Neural progenitor cell (in vitro differentiated cells): ENCODE data around the gene HDAC7. TPM values are rescaled to one million over a fixed set of nuclear protein-coding genes. Genes with fewer than 3 reads are reported as not detected.

ENCODE experiments used
- DNase-seq: peaks from one replicate; pipeline ENCODE4 v3.0.0-alpha.2; 2016; ENCODE audit warnings: low spot score
- H2AFZ ChIP-seq: fragments of 200-600 bp; sonication (generic); replicated peaks from 2 replicates; pipeline ENCODE4 v1.6.1; 2016; ENCODE audit warnings: antibody characterized with exemption
- H3F3A ChIP-seq: fragments of 200-600 bp; sonication (generic); 2 replicates; pipeline ENCODE4 v1.6.1; 2016; ENCODE audit warnings: antibody characterized with exemption, low read depth
- H3K27ac ChIP-seq: fragments of 200-600 bp; sonication (generic); 2 replicates; pipeline ENCODE4 v1.5.1; 2016; ENCODE audit warnings: mild to moderate bottlenecking
- H3K27me3 ChIP-seq: fragments of 200-600 bp; sonication (generic); 2 replicates; pipeline ENCODE4 v1.6.1; 2016; ENCODE audit warnings: mild to moderate bottlenecking, moderate library complexity
- H3K36me3 ChIP-seq: fragments of 200-600 bp; sonication (generic); 2 replicates; pipeline ENCODE4 v1.5.1; 2016
- H3K4me1 ChIP-seq: fragments of 200-600 bp; sonication (generic); 2 replicates; pipeline ENCODE4 v1.6.1; 2016; ENCODE audit warnings: mixed run types
- H3K4me2 ChIP-seq: fragments of 200-600 bp; sonication (generic); 2 replicates; pipeline ENCODE4 v1.6.1; 2016
- H3K4me3 ChIP-seq: fragments of 200-600 bp; sonication (generic); 2 replicates; pipeline ENCODE4 v1.5.1; 2016
- H3K79me2 ChIP-seq: fragments of 200-600 bp; sonication (generic); 2 replicates; pipeline ENCODE4 v1.6.1; 2016; ENCODE audit warnings: low read depth
- H3K9ac ChIP-seq: fragments of 200-600 bp; sonication (generic); 2 replicates; pipeline ENCODE4 v1.6.1; 2016
- H3K9me3 ChIP-seq: fragments of 200-600 bp; sonication (generic); 2 replicates; pipeline ENCODE4 v1.5.1; 2016; ENCODE audit warnings: low read depth
- H4K20me1 ChIP-seq: fragments of 200-600 bp; sonication (generic); 2 replicates; pipeline ENCODE4 v1.6.1; 2016; ENCODE audit warnings: low read depth
- H3K27ac Mint-ChIP-seq: 3 replicates; pipeline ENCODE4 v1.8.0; 2021; ENCODE audit warnings: mixed read lengths
- H3K27me3 Mint-ChIP-seq: 2 replicates; pipeline ENCODE4 v1.8.0; 2022; ENCODE audit warnings: low read depth, mild to moderate bottlenecking, inconsistent platforms, moderate library complexity, mixed read lengths; ENCODE audit not compliant: insufficient read depth
- H3K36me3 Mint-ChIP-seq: 3 replicates; pipeline ENCODE4 v1.8.0; 2021; ENCODE audit warnings: mixed read lengths
- H3K4me1 Mint-ChIP-seq: 3 replicates; pipeline ENCODE4 v1.8.0; 2021; ENCODE audit warnings: mixed read lengths
- H3K4me3 Mint-ChIP-seq: 3 replicates; pipeline ENCODE4 v1.8.0; 2021; ENCODE audit warnings: mild to moderate bottlenecking, moderate library complexity, mixed read lengths
- H3K9me3 Mint-ChIP-seq: 3 replicates; pipeline ENCODE4 v1.8.0; 2020; ENCODE audit warnings: mixed read lengths
- EZH2 ChIP-seq: fragments of 200-600 bp; sonication (generic); IDR thresholded peaks from 2 replicates; pipeline ENCODE4 v1.6.1; 2017; ENCODE audit warnings: antibody characterized with exemption, mild to moderate bottlenecking, moderate library complexity
- EZH2phosphoT487 ChIP-seq: fragments of 200-600 bp; sonication (generic); IDR thresholded peaks from 2 replicates; pipeline ENCODE4 v1.6.1; 2017; ENCODE audit warnings: antibody characterized with exemption
- total RNA-seq: library from RNA; depleted of rRNA; stranded (reverse); fragments of >200 nt; gene quantifications from 2 replicates; pipeline ENCODE4 v1.2.3, GENCODE V29; 2015; ENCODE audit warnings: low replicate concordance
- TF ChIP-seq, protein P1 (sequence below): fragments of 200-600 bp; sonication (generic); IDR thresholded peaks from 2 replicates; pipeline ENCODE4 v1.5.1; 2017; ENCODE audit warnings: antibody characterized with exemption, mild to moderate bottlenecking

HDAC7 gene
- total RNA-seq, 1 donor from 2014 or later, result 7.2 TPM

DNA sequence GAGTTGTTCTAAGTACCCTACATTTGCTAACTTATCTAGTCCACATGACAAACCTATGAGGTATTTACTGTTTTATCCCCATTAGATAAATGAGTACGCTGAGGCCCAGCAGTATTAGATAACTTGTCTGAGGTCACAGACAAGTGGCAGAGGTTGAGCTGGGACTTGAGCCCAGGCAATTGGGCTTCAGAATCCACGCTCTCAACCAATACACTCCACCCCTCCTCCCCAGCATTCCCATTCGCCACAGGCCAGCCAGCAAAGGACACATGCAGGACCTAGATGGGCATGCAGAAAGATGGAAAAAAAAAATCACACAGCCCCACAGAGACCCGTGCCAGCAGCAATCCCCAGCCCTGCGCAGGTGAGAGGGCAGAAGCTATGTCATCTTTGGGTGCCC lies 12.4 kb downstream of the HDAC7 start:
- Mint-ChIP-seq H3K4me1 (peaks cover 79% of the 10 kb centered on the region), H3K4me3 (no peak overlapping the region), H3K27ac (peak overlapping the region; percentile 13), H3K9me3 (no peaks in the 10 kb centered on the region), H3K36me3 (no peaks in the 10 kb centered on the region), H3K27me3 (peaks cover 2% of the 10 kb centered on the region)
- Histone ChIP-seq H3K79me2 (peaks cover 70% of the 10 kb centered on the region), H2AFZ (no peak overlapping the region), H3K27me3 (no peaks in the 10 kb centered on the region), H4K20me1 (peaks cover 14% of the 10 kb centered on the region), H3K4me3 (no peak overlapping the region), H3K9ac (no peak overlapping the region), H3K36me3 (no peaks in the 10 kb centered on the region), H3K9me3 (no peaks in the 10 kb centered on the region), H3K4me2 (no peak overlapping the region), H3K27ac (no peak overlapping the region), H3K4me1 (peaks cover 29% of the 10 kb centered on the region), H3F3A (peaks cover 11% of the 10 kb centered on the region)
- TF ChIP-seq EZH2phosphoT487, result no peak
- TF ChIP-seq, protein P1, sequence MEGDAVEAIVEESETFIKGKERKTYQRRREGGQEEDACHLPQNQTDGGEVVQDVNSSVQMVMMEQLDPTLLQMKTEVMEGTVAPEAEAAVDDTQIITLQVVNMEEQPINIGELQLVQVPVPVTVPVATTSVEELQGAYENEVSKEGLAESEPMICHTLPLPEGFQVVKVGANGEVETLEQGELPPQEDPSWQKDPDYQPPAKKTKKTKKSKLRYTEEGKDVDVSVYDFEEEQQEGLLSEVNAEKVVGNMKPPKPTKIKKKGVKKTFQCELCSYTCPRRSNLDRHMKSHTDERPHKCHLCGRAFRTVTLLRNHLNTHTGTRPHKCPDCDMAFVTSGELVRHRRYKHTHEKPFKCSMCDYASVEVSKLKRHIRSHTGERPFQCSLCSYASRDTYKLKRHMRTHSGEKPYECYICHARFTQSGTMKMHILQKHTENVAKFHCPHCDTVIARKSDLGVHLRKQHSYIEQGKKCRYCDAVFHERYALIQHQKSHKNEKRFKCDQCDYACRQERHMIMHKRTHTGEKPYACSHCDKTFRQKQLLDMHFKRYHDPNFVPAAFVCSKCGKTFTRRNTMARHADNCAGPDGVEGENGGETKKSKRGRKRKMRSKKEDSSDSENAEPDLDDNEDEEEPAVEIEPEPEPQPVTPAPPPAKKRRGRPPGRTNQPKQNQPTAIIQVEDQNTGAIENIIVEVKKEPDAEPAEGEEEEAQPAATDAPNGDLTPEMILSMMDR, result no peak
- no peak for DNase-seq

DNA sequence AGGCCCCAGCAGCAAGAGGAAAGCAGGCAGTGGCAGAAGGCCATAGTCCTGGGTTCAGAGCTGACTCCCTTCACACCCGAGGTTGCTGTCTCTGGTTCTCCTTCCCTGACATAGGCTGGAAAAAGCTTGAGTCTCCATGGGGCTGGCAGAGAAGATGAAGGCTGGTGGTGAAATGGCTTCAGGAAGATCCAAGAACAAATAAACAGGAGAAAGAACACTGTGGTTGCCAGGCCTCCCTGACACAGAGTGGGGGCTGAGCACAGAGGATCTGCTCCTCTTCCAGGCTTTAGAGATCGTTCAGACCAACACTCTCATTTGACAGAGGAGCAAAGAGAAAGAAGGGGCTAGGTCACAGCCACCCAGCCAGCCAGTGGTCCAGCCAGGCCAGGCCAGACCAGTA lies 14.3 kb downstream of the HDAC7 start:
- peaks cover 2% of the 10 kb centered on the region for H3K27me3 Mint-ChIP-seq
- H4K20me1 ChIP-seq, result peaks cover 22% of the 10 kb centered on the region
- no peak overlapping the region for H3K4me3 Mint-ChIP-seq
- TF ChIP-seq EZH2phosphoT487 (no peak), EZH2 (no peak)
- TF ChIP-seq, protein P1, result no peak
- H3K9me3 ChIP-seq, result no peaks in the 10 kb centered on the region
- no peak overlapping the region for H3K4me3 ChIP-seq
- H3K4me1 ChIP-seq, result peaks cover 29% of the 10 kb centered on the region
- H3K27ac ChIP-seq, result no peak overlapping the region
- no peak overlapping the region for H3K9ac ChIP-seq
- H2AFZ ChIP-seq, result no peak overlapping the region
- H3K36me3 Mint-ChIP-seq, result peaks cover 3% of the 10 kb centered on the region
- peaks cover 51% of the 10 kb centered on the region for H3K79me2 ChIP-seq
- no peaks in the 10 kb centered on the region for H3K27me3 ChIP-seq
- no peaks in the 10 kb centered on the region for H3F3A ChIP-seq
- H3K4me1 Mint-ChIP-seq, result peaks cover 76% of the 10 kb centered on the region
- H3K27ac Mint-ChIP-seq, result peak overlapping the region; percentile 11
- no peak for DNase-seq
- H3K4me2 ChIP-seq, result no peak overlapping the region
- H3K36me3 ChIP-seq, result no peaks in the 10 kb centered on the region
- no peaks in the 10 kb centered on the region for H3K9me3 Mint-ChIP-seq

DNA sequence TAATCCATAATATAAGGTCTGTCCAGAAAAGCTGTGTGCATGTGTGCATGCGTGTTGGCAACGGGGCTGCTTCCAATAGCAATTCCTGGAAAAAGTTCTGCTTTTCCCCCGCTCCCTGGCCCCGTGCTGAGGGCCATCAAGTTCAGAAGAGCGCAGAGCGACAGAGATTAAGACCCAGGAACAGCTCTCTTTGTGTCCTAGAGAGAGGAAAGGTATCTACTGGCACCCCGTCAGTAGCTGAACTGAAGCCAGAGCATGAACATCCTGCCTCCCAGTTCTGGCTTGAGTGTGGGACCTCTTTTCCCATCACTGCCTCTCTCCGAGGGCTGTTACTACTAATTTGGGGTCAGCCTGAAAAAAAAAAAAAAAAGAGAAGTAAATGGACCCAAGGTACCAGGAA lies 15.5 kb downstream of the HDAC7 start:
- Mint-ChIP-seq H3K27me3 (peaks cover 2% of the 10 kb centered on the region), H3K9me3 (no peaks in the 10 kb centered on the region), H3K4me3 (no peak overlapping the region), H3K36me3 (peaks cover 3% of the 10 kb centered on the region), H3K4me1 (peaks cover 72% of the 10 kb centered on the region), H3K27ac (no peak overlapping the region)
- no peak overlapping the region for H3K27ac ChIP-seq
- H3K27me3 ChIP-seq, result no peaks in the 10 kb centered on the region
- peaks cover 40% of the 10 kb centered on the region for H3K79me2 ChIP-seq
- H2AFZ ChIP-seq, result no peak overlapping the region
- TF ChIP-seq EZH2phosphoT487 (no peak), EZH2 (no peak)
- TF ChIP-seq, protein P1, result no peak
- peaks cover 26% of the 10 kb centered on the region for H4K20me1 ChIP-seq
- H3K4me2 ChIP-seq, result no peak overlapping the region
- no peaks in the 10 kb centered on the region for H3K36me3 ChIP-seq
- DNase-seq, result no peak
- H3F3A ChIP-seq, result no peaks in the 10 kb centered on the region
- no peak overlapping the region for H3K9ac ChIP-seq
- H3K9me3 ChIP-seq, result no peaks in the 10 kb centered on the region
- no peak overlapping the region for H3K4me3 ChIP-seq
- H3K4me1 ChIP-seq, result peaks cover 36% of the 10 kb centered on the region
